GM23338 (cell line): ENCODE data around the gene THSD7A. TPM values are rescaled to one million over a fixed set of nuclear protein-coding genes. Genes with fewer than 3 reads are reported as not detected.

ENCODE experiments used
- ATAC-seq: fragments of 200-7000 bp; cut with Tn5 transposase; 3 replicates; pipeline ENCODE4 v1.9.1; 2020
- DNase-seq: peaks from one replicate; pipeline ENCODE4 v3.0.0-alpha.2; 2015; ENCODE audit warnings: low spot score
- H2AFZ ChIP-seq: fragments of 200-600 bp; sonication (generic); 2 replicates; pipeline ENCODE4 v1.8.0; 2016; ENCODE audit warnings: antibody characterized with exemption, mild to moderate bottlenecking, moderate library complexity
- H3F3A ChIP-seq: fragments of 200-600 bp; sonication (generic); replicated peaks from 2 replicates; pipeline ENCODE4 v1.8.0; 2017; ENCODE audit warnings: antibody characterized with exemption, mixed run types, low read depth
- H3K27ac ChIP-seq: fragments of 200-600 bp; sonication (generic); 2 replicates; pipeline ENCODE4 v1.6.1; 2016; ENCODE audit warnings: low read depth
- H3K27me3 ChIP-seq: fragments of 200-600 bp; sonication (generic); 2 replicates; pipeline ENCODE4 v1.8.0; 2016; ENCODE audit warnings: mild to moderate bottlenecking, mixed run types, moderate library complexity; ENCODE audit not compliant: insufficient read depth
- H3K36me3 ChIP-seq: fragments of 200-600 bp; sonication (generic); 2 replicates; pipeline ENCODE4 v1.8.0; 2016; ENCODE audit warnings: mild to moderate bottlenecking; ENCODE audit not compliant: insufficient read depth
- H3K4me1 ChIP-seq: fragments of 200-600 bp; sonication (generic); 2 replicates; pipeline ENCODE4 v1.8.0; 2016; ENCODE audit warnings: mild to moderate bottlenecking, moderate library complexity; ENCODE audit not compliant: insufficient read depth
- H3K4me2 ChIP-seq: fragments of 200-600 bp; sonication (generic); 2 replicates; pipeline ENCODE4 v1.7.1; 2017; ENCODE audit warnings: mixed run types
- H3K4me3 ChIP-seq: fragments of 200-600 bp; sonication (generic); 2 replicates; pipeline ENCODE4 v1.6.1; 2016; ENCODE audit warnings: mixed run types
- H3K79me2 ChIP-seq: fragments of 200-600 bp; sonication (generic); replicated peaks from 2 replicates; pipeline ENCODE4 v1.8.0; 2017; ENCODE audit warnings: mild to moderate bottlenecking; ENCODE audit not compliant: insufficient read depth
- H3K9me2 ChIP-seq: fragments of 200-600 bp; sonication (generic); 2 replicates; pipeline ENCODE4 v1.8.0; 2017; ENCODE audit not compliant: insufficient read depth
- H4K20me1 ChIP-seq: fragments of 200-600 bp; sonication (generic); replicated peaks from 2 replicates; pipeline ENCODE4 v1.8.0; 2017; ENCODE audit warnings: mild to moderate bottlenecking; ENCODE audit not compliant: insufficient read depth
- H3K27ac Mint-ChIP-seq: 2 replicates; pipeline ENCODE4 v1.8.0; 2020; ENCODE audit warnings: inconsistent platforms, mild to moderate bottlenecking, moderate library complexity, mixed read lengths
- H3K27me3 Mint-ChIP-seq: 3 replicates; pipeline ENCODE4 v1.8.0; 2022; ENCODE audit warnings: low read depth, mild to moderate bottlenecking, moderate library complexity, mixed read lengths, inconsistent platforms; ENCODE audit not compliant: insufficient read depth, poor library complexity
- H3K36me3 Mint-ChIP-seq: 3 replicates; pipeline ENCODE4 v1.8.0; 2021; ENCODE audit warnings: low read depth, mild to moderate bottlenecking, inconsistent platforms, moderate library complexity, mixed read lengths
- H3K4me1 Mint-ChIP-seq: 3 replicates; pipeline ENCODE4 v1.8.0; 2020; ENCODE audit warnings: mild to moderate bottlenecking, inconsistent platforms, mixed read lengths
- H3K4me3 Mint-ChIP-seq: 3 replicates; pipeline ENCODE4 v1.8.0; 2021; ENCODE audit warnings: moderate library complexity, mild to moderate bottlenecking, inconsistent platforms, mixed read lengths
- H3K9me3 Mint-ChIP-seq: 3 replicates; pipeline ENCODE4 v1.8.0; 2020; ENCODE audit warnings: moderate library complexity, mild to moderate bottlenecking, inconsistent platforms, mixed read lengths
- CREB1 ChIP-seq: fragments of 250-450 bp; sonication (Bioruptor Pico); IDR thresholded peaks from 2 replicates; pipeline ENCODE4 v1.5.0; 2020; ENCODE audit warnings: low read depth, mild to moderate bottlenecking, moderate library complexity
- CTCF ChIP-seq, 2 experiments: fragments of 200-600 bp in 1 of 2; sonication (generic) in 1 of 2; conservative IDR thresholded peaks; 2 replicates each; pipeline versions ENCODE4 v1.5.1 to v1.6.1; 2016 to 2017; ENCODE audit warnings: antibody characterized with exemption in 2 of 2, low read depth in 2 of 2, mild to moderate bottlenecking in 2 of 2, moderate library complexity in 1 of 2
- ETS1 ChIP-seq: IDR thresholded peaks from 2 replicates; pipeline ENCODE4 v1.6.1; 2016; ENCODE audit warnings: antibody characterized with exemption
- EZH2 ChIP-seq: fragments of 200-600 bp; sonication (generic); IDR thresholded peaks from one replicate; pipeline ENCODE4 v1.8.0; 2017; ENCODE audit warnings: antibody characterized with exemption, mild to moderate bottlenecking, low read depth; ENCODE audit not compliant: unreplicated experiment
- EZH2phosphoT487 ChIP-seq: fragments of 200-600 bp; sonication (generic); IDR thresholded peaks from one replicate; pipeline ENCODE4 v1.8.1; 2018; ENCODE audit warnings: antibody characterized with exemption; ENCODE audit not compliant: unreplicated experiment
- JUNB ChIP-seq: IDR thresholded peaks from one replicate; pipeline ENCODE4 v1.6.1; 2016; ENCODE audit warnings: antibody characterized with exemption; ENCODE audit not compliant: unreplicated experiment
- NANOG ChIP-seq: IDR thresholded peaks from 2 replicates; pipeline ENCODE4 v1.6.1; 2016; ENCODE audit warnings: antibody characterized with exemption, borderline replicate concordance
- POLR2AphosphoS5 ChIP-seq: IDR thresholded peaks from 2 replicates; pipeline ENCODE4 v1.6.1; 2016; ENCODE audit warnings: antibody characterized with exemption, low read depth
- REST ChIP-seq: IDR thresholded peaks from one replicate; pipeline ENCODE4 v1.6.1; 2018; ENCODE audit warnings: antibody characterized with exemption; ENCODE audit not compliant: unreplicated experiment
- STAT1 ChIP-seq: IDR thresholded peaks from one replicate; pipeline ENCODE4 v1.6.1; 2016; ENCODE audit warnings: antibody characterized with exemption; ENCODE audit not compliant: unreplicated experiment
- ZNF331 ChIP-seq: fragments of 250-450 bp; sonication (Bioruptor Pico); IDR thresholded peaks from 2 replicates; pipeline ENCODE4 v1.5.0; 2020; ENCODE audit warnings: low read depth, mild to moderate bottlenecking, moderate library complexity
- polyA plus RNA-seq: library from polyadenylated mRNA; unstranded; fragments of >200 nt; fragmentation: Nextera tagmentation; extraction: Ambion mirVana; gene quantifications from 2 replicates; pipeline ENCODE4 v1.2.1, GENCODE V29; 2016
- total RNA-seq: library from RNA; depleted of rRNA; stranded (reverse); fragments of >200 nt; shearing (Covaris generic); gene quantifications from 2 replicates; pipeline ENCODE4 v1.2.3, GENCODE V29; 2014

THSD7A gene
- total and polyA plus RNA-seq, 2 experiments from 2014 or later = 1.3 to 2.1 TPM

- no peak for ATAC-seq
- H3K9me3 Mint-ChIP-seq = no peaks in the 10 kb centered on the region
- Histone ChIP-seq H3K4me1 (no peaks in the 10 kb centered on the region), H3K9me2 (no peaks in the 10 kb centered on the region), H3K36me3 (no peaks in the 10 kb centered on the region), H2AFZ (no peak overlapping the region), H3F3A (no peaks in the 10 kb centered on the region), H3K27ac (no peak overlapping the region), H3K4me3 (no peak overlapping the region), H3K79me2 (no peaks in the 10 kb centered on the region), H4K20me1 (no peaks in the 10 kb centered on the region), H3K27me3 (no peaks in the 10 kb centered on the region), H3K4me2 (no peak overlapping the region)
- H3K27me3 Mint-ChIP-seq = no peaks in the 10 kb centered on the region
- H3K4me1 Mint-ChIP-seq = peaks cover 9% of the 10 kb centered on the region; the same call in 2 of the 3 replicates
- no peak overlapping the region for H3K27ac Mint-ChIP-seq
- TF ChIP-seq EZH2 = no peak
- no peak for TF ChIP-seq POLR2AphosphoS5
- TF ChIP-seq NANOG = no peak
- no peak for TF ChIP-seq ZNF331
- no peak for TF ChIP-seq EZH2phosphoT487
- TF ChIP-seq CREB1 = no peak
- no peak for TF ChIP-seq REST
- TF ChIP-seq CTCF (conservative IDR thresholded peaks at IDR 0.05; ENCODE audit: low read depth in 2 of 2) = no peak
- TF ChIP-seq ETS1 = no peak
- no peak for TF ChIP-seq JUNB
- no peak overlapping the region for H3K4me3 Mint-ChIP-seq
- no peaks in the 10 kb centered on the region for H3K36me3 Mint-ChIP-seq
- no peak for DNase-seq
Observed at GRCh38 chr7:11703829-11704228, 128.2 kb downstream of the THSD7A start.

GRCh38 chr7:11702938-11703337 lies 129.1 kb downstream of the THSD7A start:
- H3K27ac Mint-ChIP-seq = no peak overlapping the region; the same call in 1 of the 2 replicates
- H4K20me1 ChIP-seq = no peaks in the 10 kb centered on the region
- no peak overlapping the region for H2AFZ ChIP-seq
- peaks cover 9% of the 10 kb centered on the region; the same call in 2 of the 3 replicates for H3K4me1 Mint-ChIP-seq
- H3K27me3 ChIP-seq = no peaks in the 10 kb centered on the region
- ATAC-seq (no peak), DNase-seq (no peak)
- H3K9me2 ChIP-seq = no peaks in the 10 kb centered on the region
- H3K4me2 ChIP-seq = no peak overlapping the region
- no peaks in the 10 kb centered on the region for H3K79me2 ChIP-seq
- no peaks in the 10 kb centered on the region for H3K9me3 Mint-ChIP-seq
- H3K4me1 ChIP-seq = no peaks in the 10 kb centered on the region
- no peak overlapping the region for H3K4me3 Mint-ChIP-seq
- TF ChIP-seq CTCF (conservative IDR thresholded peaks at IDR 0.05; ENCODE audit: low read depth in 2 of 2) = no peak
- no peak for TF ChIP-seq REST
- TF ChIP-seq STAT1 = no peak
- TF ChIP-seq ETS1 = no peak
- no peaks in the 10 kb centered on the region for H3K36me3 Mint-ChIP-seq
- H3F3A ChIP-seq = no peaks in the 10 kb centered on the region
- no peak overlapping the region for H3K4me3 ChIP-seq
- H3K36me3 ChIP-seq = no peaks in the 10 kb centered on the region
- H3K27me3 Mint-ChIP-seq = no peaks in the 10 kb centered on the region
- H3K27ac ChIP-seq = no peak overlapping the region
